GM10248 (cell line): ENCODE results near the gene IFNAR2.

Experiments
- CTCF ChIA-PET: fragments of 300-600 bp; sonication (Branson Sonifier 250); formaldehyde crosslinking; extraction: SDS; loops from one replicate; lab custom pipeline; 2021; ENCODE audit warnings: antibody characterized with exemption; lab: Yijun Ruan, JAX
- POLR2A ChIA-PET: fragments of 350-650 bp; sonication (Branson Sonifier 250); formaldehyde crosslinking; extraction: SDS; loops from one replicate; lab custom pipeline; 2020; ENCODE audit warnings: antibody characterized with exemption; lab: Yijun Ruan, JAX
- DNase-seq: peaks from one replicate; pipeline ENCODE4 v3.0.0; 2012; ENCODE audit errors: extremely low spot score
- TF ChIP-seq, protein P1 (sequence below): IDR thresholded peaks from 2 replicates; pipeline ENCODE4 v1.5.1; 2012; ENCODE audit warnings: mild to moderate bottlenecking, low read depth; ENCODE audit errors: extremely low read depth, missing control alignments, control extremely low read depth

The IFNAR2 gene

DNA sequence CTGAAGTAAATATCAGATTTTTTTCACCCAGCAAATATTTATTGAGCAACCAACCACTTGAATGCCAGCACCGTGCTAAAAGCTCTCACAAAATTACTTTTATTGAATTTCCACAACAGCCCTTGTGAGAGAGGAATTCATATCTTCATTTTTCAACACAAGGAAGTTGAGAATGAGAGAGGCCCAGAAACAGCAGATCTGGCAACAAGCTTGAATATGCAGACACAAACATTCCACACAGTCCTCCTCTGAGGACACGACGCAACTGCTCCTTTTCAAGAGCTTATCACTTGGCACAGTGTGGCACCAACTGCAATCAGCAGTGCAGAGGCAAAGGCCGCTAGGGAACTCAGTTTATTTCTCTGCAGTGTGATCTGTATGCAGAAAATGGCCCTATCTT lies 32.2 kb upstream of the IFNAR2 start:
- POLR2A ChIA-PET = no interaction called here
- DNase-seq = no peak
- TF ChIP-seq, protein P1, sequence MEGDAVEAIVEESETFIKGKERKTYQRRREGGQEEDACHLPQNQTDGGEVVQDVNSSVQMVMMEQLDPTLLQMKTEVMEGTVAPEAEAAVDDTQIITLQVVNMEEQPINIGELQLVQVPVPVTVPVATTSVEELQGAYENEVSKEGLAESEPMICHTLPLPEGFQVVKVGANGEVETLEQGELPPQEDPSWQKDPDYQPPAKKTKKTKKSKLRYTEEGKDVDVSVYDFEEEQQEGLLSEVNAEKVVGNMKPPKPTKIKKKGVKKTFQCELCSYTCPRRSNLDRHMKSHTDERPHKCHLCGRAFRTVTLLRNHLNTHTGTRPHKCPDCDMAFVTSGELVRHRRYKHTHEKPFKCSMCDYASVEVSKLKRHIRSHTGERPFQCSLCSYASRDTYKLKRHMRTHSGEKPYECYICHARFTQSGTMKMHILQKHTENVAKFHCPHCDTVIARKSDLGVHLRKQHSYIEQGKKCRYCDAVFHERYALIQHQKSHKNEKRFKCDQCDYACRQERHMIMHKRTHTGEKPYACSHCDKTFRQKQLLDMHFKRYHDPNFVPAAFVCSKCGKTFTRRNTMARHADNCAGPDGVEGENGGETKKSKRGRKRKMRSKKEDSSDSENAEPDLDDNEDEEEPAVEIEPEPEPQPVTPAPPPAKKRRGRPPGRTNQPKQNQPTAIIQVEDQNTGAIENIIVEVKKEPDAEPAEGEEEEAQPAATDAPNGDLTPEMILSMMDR = no peak
- CTCF ChIA-PET = interaction anchor here (0.6 to 3.7 kb wide), 92 partner anchors 7 to 822 kb away, joined by 3 to 74 read pairs (median 4); partner anchors contain the start of gene IFNAR1

DNA sequence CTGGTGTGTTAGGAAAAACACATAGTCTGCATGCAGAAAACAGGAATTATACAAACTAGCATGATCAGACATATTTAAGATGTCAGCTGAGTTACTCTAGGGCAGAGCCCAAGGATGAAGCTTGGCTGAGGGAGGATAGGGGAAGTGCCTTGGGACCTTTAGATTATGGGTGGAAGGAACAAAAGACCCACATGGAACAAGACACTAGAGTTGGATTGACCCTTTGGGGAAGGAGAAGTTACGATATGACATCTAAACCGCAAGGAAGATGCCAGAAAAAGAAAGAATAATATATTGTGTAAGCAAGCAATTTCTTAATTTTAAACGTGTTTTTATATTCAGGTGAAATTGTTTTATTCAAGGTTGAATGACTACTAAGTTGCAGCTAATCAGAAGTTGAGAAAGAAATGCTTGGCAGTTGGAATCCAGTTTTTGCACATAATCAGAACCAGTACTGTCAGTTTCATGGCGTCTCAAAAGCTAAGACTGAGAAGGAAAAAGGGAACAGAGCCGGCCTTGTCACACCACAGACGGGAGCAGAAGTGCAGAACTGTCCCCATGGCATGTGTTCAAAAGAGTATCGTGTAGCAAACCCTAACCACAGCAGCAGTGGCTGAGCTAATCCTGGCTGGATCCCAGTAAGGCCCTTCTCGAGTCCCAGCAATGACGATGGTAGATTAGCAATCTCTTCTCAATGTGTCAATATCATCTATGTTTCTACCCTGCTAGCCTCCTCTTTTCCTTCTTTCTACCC lies 31.2 kb upstream of the IFNAR2 start:
- TF ChIP-seq, protein P1 = no peak
- DNase-seq = no peak
- CTCF ChIA-PET = interaction anchor here (0.8 to 3.7 kb wide), 21 partner anchors 19 to 407 kb away, joined by 3 to 74 read pairs (median 6); partner anchors contain the start of gene TMEM50B
- POLR2A ChIA-PET = no interaction called here

DNA sequence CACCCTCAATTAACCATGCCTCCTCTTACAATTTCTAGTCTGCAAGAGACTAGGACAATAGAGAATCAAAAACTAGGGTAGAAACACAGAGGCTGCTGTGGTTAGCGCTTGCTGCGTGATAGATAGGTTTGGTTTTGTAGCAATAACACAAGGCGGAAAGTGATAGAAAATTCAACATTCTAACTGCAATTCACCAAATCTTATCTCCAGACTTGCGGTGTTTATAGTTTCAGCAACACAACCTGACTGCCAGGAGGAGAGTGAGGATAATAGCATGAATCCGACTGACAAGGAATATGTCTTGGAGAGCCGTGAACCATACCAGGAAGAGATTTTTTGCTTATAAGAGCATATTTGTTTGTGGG lies 30.7 kb upstream of the IFNAR2 start:
- POLR2A ChIA-PET = no interaction called here
- TF ChIP-seq, protein P1 = no peak
- no peak for DNase-seq
- CTCF ChIA-PET = interaction anchor here (0.8 to 3.7 kb wide), 9 partner anchors 39 to 407 kb away, joined by 3 to 74 read pairs (median 6); partner anchors contain the start of gene IFNAR1

DNA sequence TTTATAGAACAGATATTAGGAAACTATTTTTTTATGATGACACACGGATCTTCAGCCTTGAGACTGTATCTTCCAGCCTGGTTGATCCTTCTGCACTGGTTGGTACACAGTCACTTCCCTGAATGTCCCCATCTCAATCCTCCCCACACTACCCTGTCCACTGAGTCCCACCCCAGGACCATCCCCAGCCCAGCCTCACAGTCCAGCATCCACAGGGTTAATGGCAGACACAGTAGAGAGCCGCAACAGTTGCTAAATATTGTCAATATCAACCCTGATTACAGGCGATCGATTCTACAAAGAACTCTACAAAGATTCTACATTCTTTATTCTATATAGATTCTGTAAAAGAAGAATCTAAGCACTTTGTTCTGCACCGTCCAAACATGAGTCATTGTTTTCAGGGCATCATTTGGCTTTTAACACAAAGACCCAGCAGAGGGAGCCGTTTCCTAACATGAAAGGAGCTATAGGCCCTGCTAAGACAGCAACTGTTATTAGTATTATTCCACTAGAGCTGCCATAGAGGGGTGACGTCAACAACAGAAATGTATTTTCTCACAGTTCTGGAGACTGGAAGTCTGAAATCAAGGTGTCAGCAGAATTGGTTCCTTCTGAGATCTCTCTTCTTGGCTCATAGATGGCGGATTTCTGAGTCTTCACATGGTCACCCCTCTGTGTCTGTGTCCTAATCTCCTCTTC lies 30.1 kb upstream of the IFNAR2 start:
- ChIA-PET CTCF (interaction anchor here (0.6 to 3.4 kb wide), 41 partner anchors 14 to 475 kb away, joined by 3 to 39 read pairs (median 4); partner anchors contain the start of genes DNAJC28, IFNAR1, IL10RB and TMEM50B), POLR2A (interaction anchor here (0.6 kb wide), 1 partner anchor 245 kb away, joined by 3 read pairs; no protein-coding TSS in a partner anchor)
- peak; percentile 73 for DNase-seq
- TF ChIP-seq, protein P1 = peak; percentile 76

DNA sequence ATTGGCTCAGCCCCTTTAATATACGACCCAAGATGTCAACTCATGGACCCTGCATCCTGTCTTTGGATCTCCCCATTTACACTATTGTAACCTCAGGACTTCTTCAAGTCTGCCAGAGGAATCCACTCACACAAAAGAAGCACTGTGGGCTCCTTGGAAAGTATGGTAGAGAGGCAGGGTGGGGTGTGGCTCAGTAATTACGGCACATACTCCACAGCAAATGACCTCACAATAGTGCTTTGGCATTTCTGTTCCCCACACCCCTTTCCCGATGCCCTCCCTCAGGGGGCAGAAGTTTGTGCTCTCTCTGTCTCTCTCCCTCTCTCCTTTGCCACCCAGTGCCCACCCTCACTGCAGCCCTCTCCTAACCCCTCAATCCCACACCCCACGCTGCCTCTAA lies 27.8 kb upstream of the IFNAR2 start:
- CTCF ChIA-PET = interaction anchor here (3.4 kb wide), 1 partner anchor 159 kb away, joined by 26 read pairs; no protein-coding TSS in a partner anchor
- POLR2A ChIA-PET = no interaction called here
- no peak for DNase-seq
- TF ChIP-seq, protein P1 = no peak
